Measurements from ENCODE around the gene PEAK1. TPM values are rescaled to one million over a fixed set of nuclear protein-coding genes. Genes with fewer than 3 reads are reported as not detected.

PEAK1 gene
- total RNA-seq, 1 donor = 133 TPM

DNA sequence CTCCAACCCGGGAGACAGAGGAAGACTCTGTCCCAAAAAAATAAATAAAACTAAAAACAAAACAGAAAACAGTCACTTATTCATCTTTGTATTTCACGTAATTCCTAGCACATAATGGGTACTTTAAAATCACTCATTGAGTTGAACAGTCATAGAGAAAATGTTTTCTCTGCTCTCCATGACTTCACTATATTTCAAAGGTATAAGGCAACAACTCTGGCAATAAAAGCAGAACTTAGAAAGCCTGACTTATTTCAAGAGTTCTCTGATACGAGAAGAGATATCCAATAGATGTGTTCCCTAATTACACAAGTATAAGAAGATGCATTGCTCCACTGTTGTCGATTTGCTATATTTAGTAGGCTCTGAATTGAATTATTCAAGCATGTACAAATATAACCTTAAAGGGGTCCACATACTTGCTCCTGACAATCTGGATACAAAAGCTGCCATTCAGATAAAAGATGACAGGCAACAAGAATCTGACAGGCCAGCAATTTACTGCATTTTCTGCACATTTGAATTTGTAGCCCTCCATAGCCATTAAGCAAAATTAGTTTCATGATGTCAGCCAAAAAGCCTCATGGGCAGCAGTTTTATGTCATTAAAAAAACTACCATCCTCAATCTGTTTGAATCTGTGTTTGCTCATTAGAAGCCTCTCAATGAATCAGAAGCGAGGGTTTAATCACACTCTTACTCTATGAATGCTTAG, 47.9 kb downstream of the PEAK1 start:
- Histone ChIP-seq H3K4me3 (ENCODE audit: insufficient read depth, low read length) (no peak overlapping the region), H3K79me2 (ENCODE audit: insufficient read depth, low read length) (peaks cover 96% of the 10 kb centered on the region), H4K20me1 (ENCODE audit: insufficient read depth, low read length) (peaks cover 72% of the 10 kb centered on the region), H3K27me3 (ENCODE audit: insufficient read depth, low read length) (no peaks in the 10 kb centered on the region), H3K4me1 (ENCODE audit: insufficient read depth, low read length) (no peaks in the 10 kb centered on the region), H3K9me3 (ENCODE audit: low read depth, low read length) (no peaks in the 10 kb centered on the region), H3K4me2 (ENCODE audit: insufficient read depth, low read length) (no peak overlapping the region), H3K27ac (ENCODE audit: low read depth, low read length) (no peak overlapping the region), H2AFZ (ENCODE audit: low read length) (no peak overlapping the region), H3K36me3 (ENCODE audit: insufficient read depth, low read length) (no peaks in the 10 kb centered on the region)
- TF ChIP-seq, protein P1, sequence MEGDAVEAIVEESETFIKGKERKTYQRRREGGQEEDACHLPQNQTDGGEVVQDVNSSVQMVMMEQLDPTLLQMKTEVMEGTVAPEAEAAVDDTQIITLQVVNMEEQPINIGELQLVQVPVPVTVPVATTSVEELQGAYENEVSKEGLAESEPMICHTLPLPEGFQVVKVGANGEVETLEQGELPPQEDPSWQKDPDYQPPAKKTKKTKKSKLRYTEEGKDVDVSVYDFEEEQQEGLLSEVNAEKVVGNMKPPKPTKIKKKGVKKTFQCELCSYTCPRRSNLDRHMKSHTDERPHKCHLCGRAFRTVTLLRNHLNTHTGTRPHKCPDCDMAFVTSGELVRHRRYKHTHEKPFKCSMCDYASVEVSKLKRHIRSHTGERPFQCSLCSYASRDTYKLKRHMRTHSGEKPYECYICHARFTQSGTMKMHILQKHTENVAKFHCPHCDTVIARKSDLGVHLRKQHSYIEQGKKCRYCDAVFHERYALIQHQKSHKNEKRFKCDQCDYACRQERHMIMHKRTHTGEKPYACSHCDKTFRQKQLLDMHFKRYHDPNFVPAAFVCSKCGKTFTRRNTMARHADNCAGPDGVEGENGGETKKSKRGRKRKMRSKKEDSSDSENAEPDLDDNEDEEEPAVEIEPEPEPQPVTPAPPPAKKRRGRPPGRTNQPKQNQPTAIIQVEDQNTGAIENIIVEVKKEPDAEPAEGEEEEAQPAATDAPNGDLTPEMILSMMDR (IDR thresholded peaks at IDR 0.05; ENCODE audit: extremely low read depth, low read depth, low read length) = no peak
- DNase-seq (ENCODE audit: insufficient read length, low spot score, missing footprints) = no peak

DNA sequence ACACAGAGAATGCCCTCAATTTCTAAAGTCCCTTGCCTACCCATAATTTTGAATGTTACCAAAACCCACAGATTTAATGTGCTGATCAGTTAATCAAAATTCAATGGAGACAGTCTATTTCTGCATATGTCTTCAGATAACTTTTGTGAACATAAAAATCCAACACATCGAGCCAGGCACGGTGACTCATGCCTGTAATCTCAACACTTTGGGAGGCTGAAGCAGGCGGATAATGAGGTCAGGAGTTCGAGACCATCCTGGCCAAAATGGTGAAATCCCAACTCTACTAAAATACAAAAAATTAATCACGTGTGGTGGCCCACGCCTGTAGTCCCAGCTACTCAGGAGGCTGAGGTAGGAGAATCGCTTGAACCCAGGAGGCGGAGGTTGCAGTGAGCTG, 49.3 kb downstream of the PEAK1 start:
- TF ChIP-seq, protein P1 (IDR thresholded peaks at IDR 0.05; ENCODE audit: extremely low read depth, low read depth, low read length) = no peak
- no peaks in the 10 kb centered on the region for H3K9me3 ChIP-seq (ENCODE audit: low read depth, low read length)
- no peak for DNase-seq (ENCODE audit: insufficient read length, low spot score, missing footprints)
- H3K36me3 ChIP-seq (ENCODE audit: insufficient read depth, low read length) = no peaks in the 10 kb centered on the region
- H3K4me1 ChIP-seq (ENCODE audit: insufficient read depth, low read length) = no peaks in the 10 kb centered on the region
- H3K4me2 ChIP-seq (ENCODE audit: insufficient read depth, low read length) = no peak overlapping the region
- H3K27ac ChIP-seq (ENCODE audit: low read depth, low read length) = no peak overlapping the region
- no peak overlapping the region for H2AFZ ChIP-seq (ENCODE audit: low read length)
- H3K4me3 ChIP-seq (ENCODE audit: insufficient read depth, low read length) = no peak overlapping the region
- no peaks in the 10 kb centered on the region for H3K27me3 ChIP-seq (ENCODE audit: insufficient read depth, low read length)
- peaks cover 71% of the 10 kb centered on the region for H4K20me1 ChIP-seq (ENCODE audit: insufficient read depth, low read length)
- H3K79me2 ChIP-seq (ENCODE audit: insufficient read depth, low read length) = peaks cover 99% of the 10 kb centered on the region

DNA sequence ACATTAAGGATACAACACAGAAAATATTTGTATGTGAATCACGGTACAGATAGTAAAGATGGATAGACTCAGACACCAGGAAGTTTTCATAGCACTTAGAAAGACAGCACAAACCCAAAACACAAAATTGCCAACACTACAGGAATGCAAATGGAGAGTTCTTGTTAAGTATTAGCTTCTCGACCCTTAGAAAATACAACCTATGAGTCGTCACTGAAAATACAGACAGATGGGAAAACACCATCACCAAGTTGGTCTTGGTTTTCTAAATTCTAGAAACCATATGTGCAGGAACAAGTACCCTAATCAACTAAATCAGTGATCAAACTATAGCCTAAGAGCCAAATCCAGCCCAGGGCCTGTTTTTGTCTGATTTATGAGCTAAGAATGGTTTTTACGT, 50.7 kb downstream of the PEAK1 start:
- peaks cover 67% of the 10 kb centered on the region for H4K20me1 ChIP-seq (ENCODE audit: insufficient read depth, low read length)

DNA sequence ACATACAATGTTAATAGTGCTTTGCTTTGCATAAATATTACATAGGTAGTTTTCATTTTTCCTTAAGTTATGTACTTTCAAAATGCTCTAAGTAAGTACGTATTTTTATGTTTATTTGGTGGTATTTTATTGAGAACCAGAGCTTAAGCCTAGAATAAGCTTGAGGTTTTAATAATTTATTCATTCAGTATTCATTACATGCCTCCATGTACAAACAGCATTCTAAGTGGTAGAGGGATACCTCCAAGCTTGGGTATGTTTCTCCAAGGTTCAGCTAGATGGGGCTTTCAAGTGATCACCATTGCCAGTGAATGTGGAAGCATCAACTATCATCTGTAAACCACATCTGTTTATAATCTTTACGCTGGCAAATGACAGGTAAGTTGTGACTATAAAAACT, 52.3 kb downstream of the PEAK1 start:
- Histone ChIP-seq H3K79me2 (ENCODE audit: insufficient read depth, low read length) (peaks cover 97% of the 10 kb centered on the region), H3K27me3 (ENCODE audit: insufficient read depth, low read length) (no peaks in the 10 kb centered on the region), H3K36me3 (ENCODE audit: insufficient read depth, low read length) (peaks cover 10% of the 10 kb centered on the region), H3K4me2 (ENCODE audit: insufficient read depth, low read length) (no peak overlapping the region), H2AFZ (ENCODE audit: low read length) (no peak overlapping the region), H3K27ac (ENCODE audit: low read depth, low read length) (no peak overlapping the region), H4K20me1 (ENCODE audit: insufficient read depth, low read length) (peaks cover 64% of the 10 kb centered on the region), H3K4me1 (ENCODE audit: insufficient read depth, low read length) (no peaks in the 10 kb centered on the region), H3K9me3 (ENCODE audit: low read depth, low read length) (no peaks in the 10 kb centered on the region), H3K4me3 (ENCODE audit: insufficient read depth, low read length) (no peak overlapping the region)
- no peak for DNase-seq (ENCODE audit: insufficient read length, low spot score, missing footprints)
- TF ChIP-seq, protein P1 (IDR thresholded peaks at IDR 0.05; ENCODE audit: extremely low read depth, low read depth, low read length) = no peak

More for the DNA sequence above, 50.7 kb downstream of the PEAK1 start:
- Histone ChIP-seq H3K4me3 (ENCODE audit: insufficient read depth, low read length) (no peak overlapping the region), H3K27me3 (ENCODE audit: insufficient read depth, low read length) (no peaks in the 10 kb centered on the region), H2AFZ (ENCODE audit: low read length) (no peak overlapping the region), H3K4me1 (ENCODE audit: insufficient read depth, low read length) (no peaks in the 10 kb centered on the region), H3K4me2 (ENCODE audit: insufficient read depth, low read length) (no peak overlapping the region), H3K36me3 (ENCODE audit: insufficient read depth, low read length) (no peaks in the 10 kb centered on the region), H3K9me3 (ENCODE audit: low read depth, low read length) (no peaks in the 10 kb centered on the region), H3K79me2 (ENCODE audit: insufficient read depth, low read length) (peaks cover 98% of the 10 kb centered on the region), H3K27ac (ENCODE audit: low read depth, low read length) (no peak overlapping the region)
- DNase-seq (ENCODE audit: insufficient read length, low spot score, missing footprints) = no peak
- TF ChIP-seq, protein P1 (IDR thresholded peaks at IDR 0.05; ENCODE audit: extremely low read depth, low read depth, low read length) = no peak

Measured in osteoblast (primary cell).